ENCODE results near the gene UTP25.
A peak's percentile ranks its signal among the peaks of the same experiment; 100 is the strongest.

Gene UTP25

GRCh38 chr1:209838537-209838936 is 10.8 kb downstream of the UTP25 start:
- DNase-seq = no peak

GRCh38 chr1:209839875-209840546 is 12.2 kb downstream of the UTP25 start:
- intact Hi-C loops (cut with DNase I) = loop anchor here (1.0 kb wide), 1 partner anchor 9 kb away; no protein-coding TSS in a partner anchor
- DNase-seq = no peak

More at GRCh38 chr1:209838537-209838936, 10.8 kb downstream of the UTP25 start:
- intact Hi-C loops (cut with DNase I) = no loop called here

- intact Hi-C loops (cut with DNase I) = no loop called here
- DNase-seq = no peak
Observed at GRCh38 chr1:209840611-209841010, 12.8 kb downstream of the UTP25 start.

- intact Hi-C loops (cut with DNase I) = no loop called here
Observed at GRCh38 chr1:209844695-209845407, 17.1 kb downstream of the UTP25 start.

GRCh38 chr1:209845408-209845725 is 17.6 kb downstream of the UTP25 start:
- DNase-seq = no peak
- intact Hi-C loops (cut with DNase I) = no loop called here

More at GRCh38 chr1:209844695-209845407, 17.1 kb downstream of the UTP25 start:
- no peak for DNase-seq

- DNase-seq = peak in 1 of 10 donors; percentile 61
- intact Hi-C loops (cut with DNase I) = no loop called here
Observed at GRCh38 chr1:209849388-209849787, 21.6 kb downstream of the UTP25 start.

- peak; percentile 61 to 98 (median 84) for DNase-seq
- intact Hi-C loops (cut with DNase I) = no loop called here
Observed at GRCh38 chr1:209850342-209850979, 22.7 kb downstream of the UTP25 start.

GRCh38 chr1:209853676-209854075 is 25.9 kb downstream of the UTP25 start:
- no peak for DNase-seq
- intact Hi-C loops (cut with DNase I) = no loop called here

GRCh38 chr1:209854196-209854595 is 26.4 kb downstream of the UTP25 start:
- DNase-seq = peak in 3 of 10 donors; percentile 36 to 88 (median 41)
- intact Hi-C loops (cut with DNase I) = no loop called here

GRCh38 chr1:209855006-209855405 is 27.2 kb downstream of the UTP25 start:
- intact Hi-C loops (cut with DNase I) = no loop called here
- DNase-seq = peak in 1 of 10 donors; percentile 31

- intact Hi-C loops (cut with DNase I) = no loop called here
- DNase-seq = peak in 1 of 10 donors; percentile 72
Observed at GRCh38 chr1:209855623-209856022, 27.9 kb downstream of the UTP25 start.

GRCh38 chr1:209858561-209859103 is 30.9 kb downstream of the UTP25 start:
- DNase-seq = peak in 1 of 10 donors; percentile 83
- intact Hi-C loops (cut with DNase I) = no loop called here

GRCh38 chr1:209860293-209860881 is 32.6 kb downstream of the UTP25 start:
- intact Hi-C loops (cut with DNase I) = loop anchor here (1.0 to 5.0 kb wide), 3 partner anchors 77 to 452 kb away; partner anchors contain the start of gene SYT14
- DNase-seq = peak; percentile 66 to 97 (median 84)

- DNase-seq = no peak
- intact Hi-C loops (cut with DNase I) = loop anchor here (5.0 kb wide), 2 partner anchors 76 to 451 kb away; partner anchors contain the start of gene SYT14
Observed at GRCh38 chr1:209861242-209861641, 33.5 kb downstream of the UTP25 start.

- intact Hi-C loops (cut with DNase I) = loop anchor here (5.0 kb wide), 2 partner anchors 75 to 450 kb away; partner anchors contain the start of gene SYT14
- peak in 1 of 10 donors; percentile 87 for DNase-seq
Observed at GRCh38 chr1:209862391-209863356, 34.9 kb downstream of the UTP25 start.

GRCh38 chr1:209863766-209864485 is 36.2 kb downstream of the UTP25 start:
- no peak for DNase-seq
- intact Hi-C loops (cut with DNase I) = loop anchor here (5.0 kb wide), 2 partner anchors 73 to 448 kb away; partner anchors contain the start of gene SYT14

GRCh38 chr1:209866201-209866600 is 38.4 kb downstream of the UTP25 start:
- intact Hi-C loops (cut with DNase I) = no loop called here
- DNase-seq = no peak

GRCh38 chr1:209869291-209870149 is 41.7 kb downstream of the UTP25 start:
- DNase-seq = no peak
- intact Hi-C loops (cut with DNase I) = no loop called here
